ENCODE results near the gene ERC1.

The ERC1 gene

GRCh38 chr12:990661-991349, at the start of gene ERC1:
TSS of gene ERC1 (plus strand) at chr12:991223. CDS start at chr12:1027904, 36,681 bp downstream.
- TF ChIP-seq, protein P1, sequence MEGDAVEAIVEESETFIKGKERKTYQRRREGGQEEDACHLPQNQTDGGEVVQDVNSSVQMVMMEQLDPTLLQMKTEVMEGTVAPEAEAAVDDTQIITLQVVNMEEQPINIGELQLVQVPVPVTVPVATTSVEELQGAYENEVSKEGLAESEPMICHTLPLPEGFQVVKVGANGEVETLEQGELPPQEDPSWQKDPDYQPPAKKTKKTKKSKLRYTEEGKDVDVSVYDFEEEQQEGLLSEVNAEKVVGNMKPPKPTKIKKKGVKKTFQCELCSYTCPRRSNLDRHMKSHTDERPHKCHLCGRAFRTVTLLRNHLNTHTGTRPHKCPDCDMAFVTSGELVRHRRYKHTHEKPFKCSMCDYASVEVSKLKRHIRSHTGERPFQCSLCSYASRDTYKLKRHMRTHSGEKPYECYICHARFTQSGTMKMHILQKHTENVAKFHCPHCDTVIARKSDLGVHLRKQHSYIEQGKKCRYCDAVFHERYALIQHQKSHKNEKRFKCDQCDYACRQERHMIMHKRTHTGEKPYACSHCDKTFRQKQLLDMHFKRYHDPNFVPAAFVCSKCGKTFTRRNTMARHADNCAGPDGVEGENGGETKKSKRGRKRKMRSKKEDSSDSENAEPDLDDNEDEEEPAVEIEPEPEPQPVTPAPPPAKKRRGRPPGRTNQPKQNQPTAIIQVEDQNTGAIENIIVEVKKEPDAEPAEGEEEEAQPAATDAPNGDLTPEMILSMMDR (IDR thresholded peaks at IDR 0.05; ENCODE audit: borderline replicate concordance, insufficient read depth, low read depth, low read length) = no peak
- H3K4me3 ChIP-seq (ENCODE audit: low read depth, low read length) = peak within 1 kb of the TSS; percentile 84

DNA sequence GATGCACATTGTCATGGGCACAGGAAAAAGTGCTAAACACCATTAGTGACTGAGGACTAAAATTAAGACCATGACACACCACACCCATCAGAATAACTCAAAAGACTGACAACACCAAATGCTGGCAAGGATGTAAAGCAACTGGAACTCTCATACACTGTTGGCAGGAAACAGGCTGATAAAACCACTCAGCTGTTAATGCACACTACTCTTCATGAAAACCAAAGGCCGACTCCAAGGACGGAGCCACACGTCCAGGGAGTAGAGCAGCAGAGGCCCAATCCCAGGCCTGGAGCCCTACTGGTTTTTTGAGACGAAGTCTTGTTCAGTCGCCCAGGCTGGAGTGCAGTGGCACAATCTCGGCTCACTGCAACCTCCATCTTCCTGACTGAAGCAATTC, 48.0 kb upstream of the ERC1 start:
- TF ChIP-seq, protein P1 (IDR thresholded peaks at IDR 0.05; ENCODE audit: borderline replicate concordance, insufficient read depth, low read depth, low read length) = no peak
- no peak overlapping the region for H3K4me3 ChIP-seq (ENCODE audit: low read depth, low read length)

- TF ChIP-seq, protein P1 (IDR thresholded peaks at IDR 0.05; ENCODE audit: borderline replicate concordance, insufficient read depth, low read depth, low read length) = no peak
- H3K4me3 ChIP-seq (ENCODE audit: low read depth, low read length) = no peak overlapping the region
Observed at GRCh38 chr12:944211-944610, 46.8 kb upstream of the ERC1 start.

- no peak overlapping the region for H3K4me3 ChIP-seq (ENCODE audit: low read depth, low read length)
- TF ChIP-seq, protein P1 (IDR thresholded peaks at IDR 0.05; ENCODE audit: borderline replicate concordance, insufficient read depth, low read depth, low read length) = no peak
Observed at GRCh38 chr12:946212-946611, 44.8 kb upstream of the ERC1 start.

GRCh38 chr12:946631-947030, 44.4 kb upstream of the ERC1 start:
- TF ChIP-seq, protein P1 (IDR thresholded peaks at IDR 0.05; ENCODE audit: borderline replicate concordance, insufficient read depth, low read depth, low read length) = no peak
- no peak overlapping the region for H3K4me3 ChIP-seq (ENCODE audit: low read depth, low read length)

DNA sequence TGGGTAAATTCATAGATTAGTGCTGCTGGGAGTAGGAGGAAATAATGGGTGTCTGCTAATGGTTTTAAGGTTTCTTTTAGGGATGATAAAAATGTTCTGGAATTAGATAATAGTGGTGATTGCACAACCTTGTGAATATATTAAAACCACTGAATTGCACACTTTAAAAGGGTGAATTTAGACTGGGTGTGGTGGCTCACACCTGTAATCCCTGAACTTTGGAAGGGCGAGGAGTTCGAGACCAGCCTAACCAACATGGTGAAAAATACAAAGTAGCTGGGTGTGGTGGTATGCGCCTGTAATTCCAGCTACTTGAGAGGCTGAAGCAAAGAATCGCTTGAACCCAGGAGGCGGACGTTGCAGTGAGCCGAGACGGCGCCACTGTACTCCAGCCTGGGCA, 42.8 kb upstream of the ERC1 start:
- H3K4me3 ChIP-seq (ENCODE audit: low read depth, low read length) = peak overlapping the region; percentile 87
- TF ChIP-seq, protein P1 (IDR thresholded peaks at IDR 0.05; ENCODE audit: borderline replicate concordance, insufficient read depth, low read depth, low read length) = no peak

- peak within 1 kb of the TSS; percentile 87 for H3K4me3 ChIP-seq (ENCODE audit: low read depth, low read length)
- TF ChIP-seq, protein P1 (IDR thresholded peaks at IDR 0.05; ENCODE audit: borderline replicate concordance, insufficient read depth, low read depth, low read length) = peak; percentile 84
Observed at GRCh38 chr12:949453-950191, 41.4 kb upstream of the ERC1 start, which contains the start of gene RAD52. TSS of gene RAD52 (minus strand) at chr12:949694. CDS start at chr12:933058, 16,636 bp downstream.

Data from GM12875 (cell line).